Hepatocyte (in vitro differentiated cells): ENCODE measurements around the gene GET3.

Experiments used
- EZH2 ChIP-seq: fragments of 200-600 bp; sonication (generic); IDR thresholded peaks from 2 replicates; pipeline ENCODE4 v1.6.1; 2016; ENCODE audit warnings: antibody characterized with exemption, mild to moderate bottlenecking, borderline replicate concordance
- EZH2phosphoT487 ChIP-seq: fragments of 200-600 bp; sonication (generic); IDR thresholded peaks from one replicate; pipeline ENCODE4 v1.6.1; 2018; ENCODE audit warnings: antibody characterized with exemption, mild to moderate bottlenecking, low read depth, moderate library complexity; ENCODE audit not compliant: unreplicated experiment, severe bottlenecking
- TF ChIP-seq, protein P1 (sequence below): fragments of 200-600 bp; sonication (generic); IDR thresholded peaks from 2 replicates; pipeline ENCODE4 v1.5.1; 2016; ENCODE audit warnings: antibody characterized with exemption, mild to moderate bottlenecking; ENCODE audit not compliant: poor library complexity

DNA sequence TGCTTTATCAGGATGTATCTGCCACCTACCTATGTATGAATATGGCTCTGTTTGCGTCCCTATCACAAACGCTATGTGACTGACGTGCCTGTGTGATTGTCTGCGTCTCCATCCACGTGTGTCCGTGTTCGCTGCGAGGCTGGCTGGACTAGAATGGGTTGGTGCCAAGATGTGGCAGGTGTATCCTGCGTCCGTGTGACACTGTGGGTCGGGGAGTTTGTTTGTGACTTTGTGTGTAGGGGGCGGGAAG lies 44.8 kb downstream of the GET3 start:
- TF ChIP-seq, protein P1, sequence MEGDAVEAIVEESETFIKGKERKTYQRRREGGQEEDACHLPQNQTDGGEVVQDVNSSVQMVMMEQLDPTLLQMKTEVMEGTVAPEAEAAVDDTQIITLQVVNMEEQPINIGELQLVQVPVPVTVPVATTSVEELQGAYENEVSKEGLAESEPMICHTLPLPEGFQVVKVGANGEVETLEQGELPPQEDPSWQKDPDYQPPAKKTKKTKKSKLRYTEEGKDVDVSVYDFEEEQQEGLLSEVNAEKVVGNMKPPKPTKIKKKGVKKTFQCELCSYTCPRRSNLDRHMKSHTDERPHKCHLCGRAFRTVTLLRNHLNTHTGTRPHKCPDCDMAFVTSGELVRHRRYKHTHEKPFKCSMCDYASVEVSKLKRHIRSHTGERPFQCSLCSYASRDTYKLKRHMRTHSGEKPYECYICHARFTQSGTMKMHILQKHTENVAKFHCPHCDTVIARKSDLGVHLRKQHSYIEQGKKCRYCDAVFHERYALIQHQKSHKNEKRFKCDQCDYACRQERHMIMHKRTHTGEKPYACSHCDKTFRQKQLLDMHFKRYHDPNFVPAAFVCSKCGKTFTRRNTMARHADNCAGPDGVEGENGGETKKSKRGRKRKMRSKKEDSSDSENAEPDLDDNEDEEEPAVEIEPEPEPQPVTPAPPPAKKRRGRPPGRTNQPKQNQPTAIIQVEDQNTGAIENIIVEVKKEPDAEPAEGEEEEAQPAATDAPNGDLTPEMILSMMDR = no peak
- no peak for TF ChIP-seq EZH2
- TF ChIP-seq EZH2phosphoT487 = no peak
